SK-N-SH (cell line): Measurements from ENCODE around the gene ERAL1.

Experiments
- GABPA ChIP-seq: IDR thresholded peaks from 2 replicates; pipeline ENCODE4 v1.4.0; 2012; ENCODE audit warnings: low read depth, mild to moderate bottlenecking
- JUND ChIP-seq: IDR thresholded peaks from 2 replicates; pipeline ENCODE4 v1.4.0; 2012
- USF1 ChIP-seq: IDR thresholded peaks from 2 replicates; pipeline ENCODE4 v1.4.0; 2012; ENCODE audit warnings: low read depth, borderline replicate concordance
- TF ChIP-seq, protein P1 (sequence below): IDR thresholded peaks from 2 replicates; pipeline ENCODE4 v1.6.1; 2012; ENCODE audit warnings: mild to moderate bottlenecking, low read depth, low read length, moderate library complexity
- TF ChIP-seq, protein P2 (sequence below): fragments of 150-350 bp; IDR thresholded peaks from 2 replicates; pipeline ENCODE4 v1.6.1; 2017; ENCODE audit warnings: antibody characterized with exemption, low read length, low read depth, borderline replicate concordance
- TF ChIP-seq, protein P3 (sequence below): fragments of 200-600 bp; sonication (generic); IDR thresholded peaks from 2 replicates; pipeline ENCODE4 v1.6.1; 2017; ENCODE audit warnings: antibody characterized with exemption, mild to moderate bottlenecking, moderate library complexity

DNA sequence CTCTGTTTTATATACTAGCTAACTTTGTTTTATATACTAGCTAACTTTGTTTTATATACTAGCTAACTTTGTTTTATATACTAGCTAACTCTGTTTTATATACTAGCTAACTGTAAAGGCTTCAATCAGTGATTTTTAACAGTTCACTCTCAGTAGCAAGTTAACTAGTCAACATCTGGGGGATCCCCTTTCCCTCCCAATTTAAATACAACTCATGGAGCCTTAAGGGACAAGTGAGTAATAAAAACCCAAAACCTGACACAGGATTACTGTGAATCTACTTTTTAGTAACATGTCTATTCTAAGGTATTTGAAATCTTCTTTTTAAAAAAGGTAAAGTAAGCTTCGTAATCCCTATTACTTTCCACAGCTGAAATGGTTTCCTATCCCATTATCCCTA is 44.4 kb upstream of the ERAL1 start:
- TF ChIP-seq, protein P1, sequence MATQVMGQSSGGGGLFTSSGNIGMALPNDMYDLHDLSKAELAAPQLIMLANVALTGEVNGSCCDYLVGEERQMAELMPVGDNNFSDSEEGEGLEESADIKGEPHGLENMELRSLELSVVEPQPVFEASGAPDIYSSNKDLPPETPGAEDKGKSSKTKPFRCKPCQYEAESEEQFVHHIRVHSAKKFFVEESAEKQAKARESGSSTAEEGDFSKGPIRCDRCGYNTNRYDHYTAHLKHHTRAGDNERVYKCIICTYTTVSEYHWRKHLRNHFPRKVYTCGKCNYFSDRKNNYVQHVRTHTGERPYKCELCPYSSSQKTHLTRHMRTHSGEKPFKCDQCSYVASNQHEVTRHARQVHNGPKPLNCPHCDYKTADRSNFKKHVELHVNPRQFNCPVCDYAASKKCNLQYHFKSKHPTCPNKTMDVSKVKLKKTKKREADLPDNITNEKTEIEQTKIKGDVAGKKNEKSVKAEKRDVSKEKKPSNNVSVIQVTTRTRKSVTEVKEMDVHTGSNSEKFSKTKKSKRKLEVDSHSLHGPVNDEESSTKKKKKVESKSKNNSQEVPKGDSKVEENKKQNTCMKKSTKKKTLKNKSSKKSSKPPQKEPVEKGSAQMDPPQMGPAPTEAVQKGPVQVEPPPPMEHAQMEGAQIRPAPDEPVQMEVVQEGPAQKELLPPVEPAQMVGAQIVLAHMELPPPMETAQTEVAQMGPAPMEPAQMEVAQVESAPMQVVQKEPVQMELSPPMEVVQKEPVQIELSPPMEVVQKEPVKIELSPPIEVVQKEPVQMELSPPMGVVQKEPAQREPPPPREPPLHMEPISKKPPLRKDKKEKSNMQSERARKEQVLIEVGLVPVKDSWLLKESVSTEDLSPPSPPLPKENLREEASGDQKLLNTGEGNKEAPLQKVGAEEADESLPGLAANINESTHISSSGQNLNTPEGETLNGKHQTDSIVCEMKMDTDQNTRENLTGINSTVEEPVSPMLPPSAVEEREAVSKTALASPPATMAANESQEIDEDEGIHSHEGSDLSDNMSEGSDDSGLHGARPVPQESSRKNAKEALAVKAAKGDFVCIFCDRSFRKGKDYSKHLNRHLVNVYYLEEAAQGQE = no peak
- TF ChIP-seq, protein P2, sequence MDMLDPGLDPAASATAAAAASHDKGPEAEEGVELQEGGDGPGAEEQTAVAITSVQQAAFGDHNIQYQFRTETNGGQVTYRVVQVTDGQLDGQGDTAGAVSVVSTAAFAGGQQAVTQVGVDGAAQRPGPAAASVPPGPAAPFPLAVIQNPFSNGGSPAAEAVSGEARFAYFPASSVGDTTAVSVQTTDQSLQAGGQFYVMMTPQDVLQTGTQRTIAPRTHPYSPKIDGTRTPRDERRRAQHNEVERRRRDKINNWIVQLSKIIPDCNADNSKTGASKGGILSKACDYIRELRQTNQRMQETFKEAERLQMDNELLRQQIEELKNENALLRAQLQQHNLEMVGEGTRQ = no peak
- TF ChIP-seq GABPA (no peak), JUND (no peak), USF1 (no peak)
- TF ChIP-seq, protein P3, sequence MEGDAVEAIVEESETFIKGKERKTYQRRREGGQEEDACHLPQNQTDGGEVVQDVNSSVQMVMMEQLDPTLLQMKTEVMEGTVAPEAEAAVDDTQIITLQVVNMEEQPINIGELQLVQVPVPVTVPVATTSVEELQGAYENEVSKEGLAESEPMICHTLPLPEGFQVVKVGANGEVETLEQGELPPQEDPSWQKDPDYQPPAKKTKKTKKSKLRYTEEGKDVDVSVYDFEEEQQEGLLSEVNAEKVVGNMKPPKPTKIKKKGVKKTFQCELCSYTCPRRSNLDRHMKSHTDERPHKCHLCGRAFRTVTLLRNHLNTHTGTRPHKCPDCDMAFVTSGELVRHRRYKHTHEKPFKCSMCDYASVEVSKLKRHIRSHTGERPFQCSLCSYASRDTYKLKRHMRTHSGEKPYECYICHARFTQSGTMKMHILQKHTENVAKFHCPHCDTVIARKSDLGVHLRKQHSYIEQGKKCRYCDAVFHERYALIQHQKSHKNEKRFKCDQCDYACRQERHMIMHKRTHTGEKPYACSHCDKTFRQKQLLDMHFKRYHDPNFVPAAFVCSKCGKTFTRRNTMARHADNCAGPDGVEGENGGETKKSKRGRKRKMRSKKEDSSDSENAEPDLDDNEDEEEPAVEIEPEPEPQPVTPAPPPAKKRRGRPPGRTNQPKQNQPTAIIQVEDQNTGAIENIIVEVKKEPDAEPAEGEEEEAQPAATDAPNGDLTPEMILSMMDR = no peak
